GM12872 (cell line): ENCODE results near the gene SDHB.

ENCODE experiments used
- TF ChIP-seq, protein P1 (sequence below): IDR thresholded peaks from 3 replicates; pipeline ENCODE4 v1.5.1; 2011; ENCODE audit warnings: low read depth, mild to moderate bottlenecking, low read length, moderate library complexity; ENCODE audit not compliant: insufficient read depth

Gene SDHB

DNA sequence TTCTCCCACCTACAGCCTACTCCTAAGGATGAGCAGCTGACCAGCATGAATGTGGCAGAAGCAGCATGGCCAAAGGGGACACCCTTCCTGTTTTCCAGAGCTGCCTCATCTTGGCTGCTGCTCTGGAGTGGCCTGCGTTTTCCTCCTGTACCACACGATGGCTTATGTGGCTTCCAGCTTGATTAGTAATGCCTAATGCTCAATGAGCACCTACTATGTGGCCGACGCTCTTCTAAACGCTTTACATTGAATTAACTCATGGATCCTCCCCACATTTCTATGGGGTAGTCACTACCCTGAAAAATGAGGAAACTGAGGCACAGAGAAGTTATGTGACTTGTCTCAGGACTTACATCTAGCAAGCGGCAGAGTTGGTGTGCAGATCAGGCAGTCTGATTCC is 18.0 kb upstream of the SDHB start:
- TF ChIP-seq, protein P1, sequence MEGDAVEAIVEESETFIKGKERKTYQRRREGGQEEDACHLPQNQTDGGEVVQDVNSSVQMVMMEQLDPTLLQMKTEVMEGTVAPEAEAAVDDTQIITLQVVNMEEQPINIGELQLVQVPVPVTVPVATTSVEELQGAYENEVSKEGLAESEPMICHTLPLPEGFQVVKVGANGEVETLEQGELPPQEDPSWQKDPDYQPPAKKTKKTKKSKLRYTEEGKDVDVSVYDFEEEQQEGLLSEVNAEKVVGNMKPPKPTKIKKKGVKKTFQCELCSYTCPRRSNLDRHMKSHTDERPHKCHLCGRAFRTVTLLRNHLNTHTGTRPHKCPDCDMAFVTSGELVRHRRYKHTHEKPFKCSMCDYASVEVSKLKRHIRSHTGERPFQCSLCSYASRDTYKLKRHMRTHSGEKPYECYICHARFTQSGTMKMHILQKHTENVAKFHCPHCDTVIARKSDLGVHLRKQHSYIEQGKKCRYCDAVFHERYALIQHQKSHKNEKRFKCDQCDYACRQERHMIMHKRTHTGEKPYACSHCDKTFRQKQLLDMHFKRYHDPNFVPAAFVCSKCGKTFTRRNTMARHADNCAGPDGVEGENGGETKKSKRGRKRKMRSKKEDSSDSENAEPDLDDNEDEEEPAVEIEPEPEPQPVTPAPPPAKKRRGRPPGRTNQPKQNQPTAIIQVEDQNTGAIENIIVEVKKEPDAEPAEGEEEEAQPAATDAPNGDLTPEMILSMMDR = no peak

DNA sequence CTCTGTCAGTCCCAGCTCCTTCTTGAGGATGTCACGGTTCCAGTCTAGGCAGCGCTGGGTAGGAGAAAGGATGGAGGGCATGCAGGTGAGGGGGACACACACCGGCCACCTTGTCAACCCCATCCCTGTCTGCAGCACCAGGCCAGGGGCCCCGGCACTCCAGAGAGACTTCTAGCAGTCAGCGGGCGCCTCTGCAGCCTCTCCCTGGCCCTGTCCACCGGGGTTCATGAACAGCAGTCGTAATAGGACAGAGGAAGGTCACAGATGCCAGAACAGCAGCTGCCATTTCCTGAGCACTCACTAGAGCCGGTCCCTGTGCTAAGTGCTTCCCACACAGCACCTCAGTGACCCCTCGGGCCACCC is 16.3 kb upstream of the SDHB start:
- TF ChIP-seq, protein P1 = no peak

DNA sequence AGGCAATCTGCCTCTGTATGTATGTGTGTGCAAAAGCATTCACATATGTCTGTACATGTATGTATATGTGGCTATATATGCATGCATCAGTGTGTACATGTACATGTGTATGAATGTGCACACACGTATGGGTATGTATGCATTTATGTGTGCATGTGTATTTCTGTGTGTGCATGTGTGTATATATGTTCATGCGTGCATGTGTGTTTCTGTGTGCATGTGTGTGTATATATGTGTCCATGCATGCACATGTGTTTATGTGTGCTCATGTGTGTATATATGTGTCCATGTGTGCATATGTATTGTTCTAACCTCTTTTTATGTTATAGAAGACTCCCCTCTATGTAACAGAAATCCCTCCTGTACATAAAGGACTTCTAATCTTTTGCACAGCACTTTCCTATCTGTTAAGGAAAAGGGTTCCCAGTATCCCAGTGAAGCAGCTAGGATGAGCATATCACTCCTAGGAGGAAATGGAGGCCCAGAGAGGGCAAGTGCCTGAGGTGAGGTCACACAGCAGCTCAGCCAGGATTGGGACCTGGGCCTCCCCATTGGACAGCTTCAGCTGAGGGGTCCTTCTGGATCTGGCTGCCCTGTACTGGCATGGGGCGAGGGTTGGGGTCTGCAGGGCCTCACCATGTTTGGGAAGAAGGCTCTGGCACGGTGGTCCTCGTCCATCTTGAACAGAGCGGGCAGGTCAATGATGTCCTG is 15.8 kb upstream of the SDHB start:
- TF ChIP-seq, protein P1 = no peak

GRCh38 chr1:17068789-17069188 is 15.0 kb upstream of the SDHB start:
- TF ChIP-seq, protein P1 = no peak

GRCh38 chr1:17067465-17068240 is 13.8 kb upstream of the SDHB start:
- TF ChIP-seq, protein P1 = no peak

GRCh38 chr1:17067069-17067426 is 13.2 kb upstream of the SDHB start:
- TF ChIP-seq, protein P1 = no peak

GRCh38 chr1:17066361-17067068 is 12.7 kb upstream of the SDHB start:
- TF ChIP-seq, protein P1 = no peak
